Activated CD4-positive, alpha-beta T cell treated with anti-CD3 and anti-CD28 coated beads, Interleukin-2, amount 50 U/mL, for 48 hours (primary cell): ENCODE results near the gene ALPK3.
"Not testable (repeated sequence)": the region's sequence is repeated elsewhere in the genome, so short reads cannot be mapped to it uniquely, and the experiment has no call there.

Experiments
- DNase-seq, 2 experiments: peaks; one replicate each; pipeline ENCODE4 v3.0.0-alpha.2; 2020

ALPK3 gene

DNA sequence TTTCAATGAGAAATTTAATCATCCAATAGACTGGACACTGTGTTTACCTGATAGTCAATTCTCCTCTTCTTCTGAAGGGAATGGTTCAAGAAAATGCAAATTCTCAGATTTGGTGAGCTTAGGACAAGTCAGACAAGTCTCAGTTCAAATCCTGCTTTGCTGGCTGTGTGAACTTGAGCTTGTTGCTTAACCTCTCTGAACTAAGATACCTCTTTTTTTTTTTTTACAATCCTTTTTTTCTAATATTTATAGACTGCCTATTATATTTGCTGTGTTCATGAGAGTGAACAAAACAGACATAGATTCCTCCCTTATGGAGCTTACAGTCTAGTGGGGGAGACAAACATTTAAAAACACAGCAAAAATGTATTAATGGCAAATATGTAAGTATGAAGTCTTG is 59.1 kb downstream of the ALPK3 start:
- no peak for DNase-seq

- DNase-seq: not testable (repeated sequence)
Measured at GRCh38 chr15:84877701-84878100, 60.5 kb downstream of the ALPK3 start.

DNA sequence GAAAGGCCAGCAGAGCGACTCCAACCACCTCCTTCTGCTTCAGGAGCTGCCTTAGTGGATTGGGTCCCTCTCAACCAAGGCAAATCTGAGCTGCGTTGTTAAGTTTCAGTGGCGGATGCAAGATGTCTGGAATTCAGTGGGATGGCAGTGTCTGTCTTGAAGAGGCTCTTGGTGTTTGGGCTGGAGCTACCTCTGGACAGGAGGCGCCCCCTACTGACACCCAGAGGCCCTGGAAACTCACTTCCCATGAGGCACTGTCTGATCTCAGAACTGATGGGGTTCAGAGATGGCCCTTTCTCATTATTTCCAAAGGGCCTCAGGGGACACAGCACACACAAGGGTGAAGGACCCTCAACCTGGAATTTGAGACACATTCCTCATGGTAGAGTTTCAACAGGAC is 61.3 kb downstream of the ALPK3 start:
- DNase-seq: peak; percentile 74 to 79

DNA sequence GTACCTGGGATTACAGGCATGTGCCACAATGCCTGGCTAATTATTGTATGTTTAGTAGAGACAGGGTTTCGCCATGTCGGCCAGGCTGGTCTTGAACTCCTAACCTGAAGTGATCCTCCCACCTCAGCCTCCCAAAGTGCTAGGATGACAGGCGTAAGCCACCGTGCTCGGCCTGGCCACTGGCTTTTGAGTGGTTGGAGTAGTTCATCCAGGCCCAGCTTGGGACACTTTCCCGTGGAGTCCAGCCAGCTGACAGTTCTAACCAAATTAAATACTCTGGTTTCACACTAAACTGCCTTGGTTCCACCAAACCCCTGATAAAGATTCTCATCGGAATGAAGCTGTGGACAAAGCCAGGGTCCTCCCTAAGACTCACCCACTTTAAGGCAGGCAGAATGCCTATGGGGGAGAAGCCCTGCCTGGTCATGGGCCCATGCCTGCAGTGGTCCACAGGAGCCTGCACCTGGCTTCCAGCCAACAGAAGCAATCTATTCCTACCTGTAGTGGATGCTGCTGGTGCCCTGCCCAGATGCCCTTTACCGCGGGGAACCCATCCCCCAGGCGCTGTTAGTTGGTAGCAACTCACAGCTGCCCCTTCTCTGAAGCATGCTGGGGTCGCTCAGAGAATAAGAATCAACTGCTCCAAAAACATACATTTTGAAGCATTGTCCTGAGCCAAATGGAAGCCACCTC is 62.1 kb downstream of the ALPK3 start:
- DNase-seq: no peak

DNA sequence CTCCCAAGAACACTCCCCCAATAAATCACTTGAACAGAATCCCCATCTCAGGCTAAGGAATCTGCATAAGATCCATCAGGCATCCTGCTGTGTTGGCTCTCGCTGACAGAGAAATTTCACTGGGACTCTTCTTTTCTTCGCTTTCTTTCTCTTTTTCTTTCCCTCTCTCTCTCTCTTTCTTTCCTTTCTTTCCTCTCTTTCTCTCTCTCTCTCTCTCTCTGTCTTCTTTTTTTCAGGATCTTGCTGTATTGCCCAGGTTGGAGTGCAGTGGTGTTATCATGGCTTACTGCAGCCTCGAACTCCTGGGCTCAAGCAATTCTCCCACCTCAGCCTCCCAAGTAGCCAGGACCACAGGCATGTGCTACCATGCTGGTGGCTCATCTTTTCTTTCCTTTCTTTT is 62.9 kb downstream of the ALPK3 start:
- DNase-seq: no peak

GRCh38 chr15:84880822-84881519 is 63.8 kb downstream of the ALPK3 start:
- no peak for DNase-seq

- DNase-seq: no peak
Measured at GRCh38 chr15:84881520-84881830, 64.3 kb downstream of the ALPK3 start.

GRCh38 chr15:84883466-84883865 is 66.3 kb downstream of the ALPK3 start:
- no peak for DNase-seq

- DNase-seq: no peak
Measured at GRCh38 chr15:84883916-84884781, 67.0 kb downstream of the ALPK3 start, which contains the start of gene SLC28A1. TSS of gene SLC28A1 (plus strand) at chr15:84884662. CDS start at chr15:84887761, 3,099 bp downstream.

DNA sequence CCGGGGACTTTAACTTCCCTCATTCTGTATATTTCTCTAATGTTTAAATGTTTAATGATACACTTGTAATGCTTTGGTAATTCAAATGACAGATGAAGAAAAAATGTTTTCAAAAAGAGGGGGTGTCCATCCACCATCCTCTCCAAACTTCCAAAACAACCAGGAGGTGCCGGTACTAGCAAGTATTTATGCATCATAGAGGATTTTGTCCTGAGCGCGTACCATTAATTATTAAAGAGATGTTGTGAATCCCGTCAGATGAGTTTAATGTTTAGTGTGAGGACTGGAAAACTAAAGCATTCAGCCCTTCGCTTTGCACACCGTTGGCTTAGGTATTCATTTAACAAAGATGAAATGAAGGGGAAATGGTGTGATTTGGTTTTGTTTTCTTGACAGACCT is 68.6 kb downstream of the ALPK3 start:
- DNase-seq: no peak

DNA sequence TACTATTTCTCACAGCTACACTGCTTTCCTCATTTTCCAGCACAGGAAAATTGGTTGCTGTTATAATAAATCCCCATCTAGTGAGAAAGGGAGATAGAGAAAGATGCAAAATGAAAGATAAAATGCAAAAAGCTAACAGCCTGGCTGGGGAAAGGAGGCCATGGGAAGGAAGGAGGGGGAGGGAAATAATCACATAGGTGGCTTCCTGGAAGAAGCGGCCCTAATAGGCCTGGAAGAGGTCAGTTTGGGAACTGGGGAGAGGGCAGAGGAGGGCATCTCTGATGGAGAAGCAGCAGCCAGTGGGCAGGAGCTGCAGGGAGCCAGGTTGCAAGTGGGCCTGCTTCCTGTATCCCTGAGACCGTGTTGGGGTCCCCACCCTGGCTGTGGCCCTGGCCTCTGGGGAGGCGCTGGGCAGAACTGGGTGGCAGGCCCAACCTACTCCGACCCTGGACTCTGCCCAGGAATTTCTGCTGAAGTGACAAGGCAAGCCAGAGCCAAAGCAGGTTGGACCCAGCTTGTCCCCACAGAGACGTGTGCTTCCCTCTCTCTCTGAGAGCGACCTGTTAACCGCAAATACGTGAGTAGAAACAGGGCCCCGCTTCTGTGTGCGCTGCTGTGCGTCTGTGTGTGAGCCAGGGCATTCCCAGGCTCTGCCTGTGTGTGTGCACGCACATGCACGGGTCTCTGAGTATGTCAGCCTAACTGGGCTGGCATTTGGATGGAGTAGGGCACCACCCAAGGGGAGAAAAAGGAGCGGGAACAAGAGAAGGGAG is 69.2 kb downstream of the ALPK3 start:
- DNase-seq: no peak

- no peak for DNase-seq
Measured at GRCh38 chr15:84886984-84887299, 69.8 kb downstream of the ALPK3 start.

DNA sequence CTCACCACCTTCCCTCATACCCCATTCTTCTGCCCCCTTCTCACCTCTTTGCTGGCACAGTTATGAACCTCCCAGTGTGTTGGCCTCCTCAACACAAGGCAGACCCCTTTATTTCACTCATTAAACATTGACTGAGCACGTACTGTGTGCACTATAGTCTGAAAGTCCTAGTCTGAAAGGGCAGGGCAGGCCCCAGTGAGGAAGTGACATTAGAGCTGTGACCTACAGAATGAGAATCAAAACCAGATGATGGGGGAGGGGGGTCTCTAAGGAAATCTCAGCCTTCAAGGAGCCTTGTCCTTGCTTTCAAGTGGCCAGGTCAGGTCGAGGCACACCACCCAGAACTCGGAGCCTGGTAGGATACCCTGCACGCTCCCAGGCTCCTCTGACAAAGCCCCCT is 70.8 kb downstream of the ALPK3 start:
- no peak for DNase-seq

- no peak for DNase-seq
Measured at GRCh38 chr15:84888639-84889038, 71.5 kb downstream of the ALPK3 start.

- DNase-seq: no peak
Measured at GRCh38 chr15:84889313-84889990, 72.3 kb downstream of the ALPK3 start.

- no peak for DNase-seq
Measured at GRCh38 chr15:84889991-84890669, 73.0 kb downstream of the ALPK3 start.

- no peak for DNase-seq
Measured at GRCh38 chr15:84890670-84891162, 73.6 kb downstream of the ALPK3 start.

- DNase-seq: no peak
Measured at GRCh38 chr15:84891339-84891738, 74.2 kb downstream of the ALPK3 start.

DNA sequence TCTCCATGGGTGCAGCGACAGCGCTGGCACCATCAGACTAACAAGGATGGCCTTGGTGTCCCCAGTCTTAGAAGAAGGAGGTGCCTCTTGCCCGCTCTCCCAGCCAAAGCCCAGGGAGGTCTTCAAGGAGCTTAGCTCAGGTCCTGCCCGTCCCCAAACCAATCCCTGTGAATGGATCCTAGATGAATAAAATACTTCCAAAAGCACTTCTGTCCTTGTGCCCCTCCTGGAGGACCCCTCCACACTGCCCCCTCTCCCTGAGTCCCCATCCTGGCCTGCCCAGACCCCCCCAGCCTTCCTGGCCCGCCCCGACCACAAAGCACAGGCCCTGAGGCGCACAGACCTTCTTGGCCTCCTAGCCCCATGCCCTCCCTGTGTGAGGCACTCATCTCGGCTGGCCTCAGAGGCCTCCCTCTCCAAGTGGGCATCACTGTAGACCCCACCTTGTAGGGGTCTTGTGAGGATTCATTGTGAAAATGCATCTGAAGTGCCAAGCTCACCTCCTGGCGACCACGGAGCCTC is 75.7 kb downstream of the ALPK3 start:
- no peak for DNase-seq

DNA sequence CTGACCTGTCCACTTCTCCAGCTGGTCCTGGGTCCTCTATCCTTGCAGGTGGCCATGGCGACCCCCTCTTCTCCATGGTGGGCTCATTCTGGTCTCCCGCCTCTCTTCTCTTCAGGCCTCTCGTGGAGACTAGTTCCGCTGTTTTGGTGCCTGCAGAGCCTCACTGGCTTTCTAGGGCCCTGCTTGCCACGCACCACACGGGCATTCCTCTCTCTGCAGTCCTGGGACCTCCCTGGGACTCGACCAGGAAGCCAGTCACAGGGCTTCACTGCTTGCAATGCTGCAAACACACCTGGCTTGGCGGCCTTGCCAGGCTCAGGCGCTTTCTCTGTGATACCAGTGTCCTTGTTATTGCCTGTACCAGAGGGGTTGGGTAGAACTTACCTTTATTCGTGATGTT is 76.5 kb downstream of the ALPK3 start:
- DNase-seq: no peak

- DNase-seq: no peak
Measured at GRCh38 chr15:84894736-84895425, 77.7 kb downstream of the ALPK3 start.
